Measurements from ENCODE around the gene MLLT3.

GRCh38 chr9:20634895-20635294 lies 12.6 kb upstream of the MLLT3 start:
- TF ChIP-seq CTCF (IDR thresholded peaks at IDR 0.05) (no peak), POLR2A (IDR thresholded peaks at IDR 0.05) (no peak), EP300 (IDR thresholded peaks at IDR 0.05) (no peak)
